Occipital lobe (tissue), 2 donors: Measurements from ENCODE around the gene NUFIP2. TPM values are rescaled to one million over a fixed set of nuclear protein-coding genes. Genes with fewer than 3 reads are reported as not detected.
"Not testable (repeated sequence)": the region's sequence is repeated elsewhere in the genome, so short reads cannot be mapped to it uniquely, and the experiment has no call there.

Experiments
- DNase-seq: peaks from one replicate; lab custom pipeline; 2025; lab: John Stamatoyannopoulos, UW
- total RNA-seq: library from RNA; depleted of rRNA; stranded (reverse); fragments of >200 nt; gene quantifications from one replicate; pipeline ENCODE4 v1.2.3, GENCODE V29; 2014

Gene NUFIP2
- total RNA-seq, 1 donor from 2014 or later: 57.2 TPM

DNA sequence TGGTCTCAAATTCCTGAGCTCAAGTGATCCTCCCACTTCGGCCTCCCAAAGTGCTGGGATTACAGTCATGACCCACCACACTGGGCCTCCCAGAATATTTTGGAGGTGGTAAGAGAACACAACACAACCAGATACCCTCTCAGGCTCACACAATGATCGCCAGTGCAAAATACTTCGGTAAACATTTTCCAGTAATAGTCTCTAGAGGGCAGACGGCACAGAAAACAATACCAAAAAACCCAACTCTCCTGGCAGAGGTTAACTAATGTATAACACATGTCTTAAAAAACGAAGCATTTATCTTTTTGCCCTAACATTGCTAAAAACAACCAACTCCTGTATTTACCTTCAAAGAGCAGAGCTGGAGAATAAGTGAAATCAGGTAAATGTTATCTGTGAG lies 10.5 kb downstream of the NUFIP2 start:
- DNase-seq: no peak

DNA sequence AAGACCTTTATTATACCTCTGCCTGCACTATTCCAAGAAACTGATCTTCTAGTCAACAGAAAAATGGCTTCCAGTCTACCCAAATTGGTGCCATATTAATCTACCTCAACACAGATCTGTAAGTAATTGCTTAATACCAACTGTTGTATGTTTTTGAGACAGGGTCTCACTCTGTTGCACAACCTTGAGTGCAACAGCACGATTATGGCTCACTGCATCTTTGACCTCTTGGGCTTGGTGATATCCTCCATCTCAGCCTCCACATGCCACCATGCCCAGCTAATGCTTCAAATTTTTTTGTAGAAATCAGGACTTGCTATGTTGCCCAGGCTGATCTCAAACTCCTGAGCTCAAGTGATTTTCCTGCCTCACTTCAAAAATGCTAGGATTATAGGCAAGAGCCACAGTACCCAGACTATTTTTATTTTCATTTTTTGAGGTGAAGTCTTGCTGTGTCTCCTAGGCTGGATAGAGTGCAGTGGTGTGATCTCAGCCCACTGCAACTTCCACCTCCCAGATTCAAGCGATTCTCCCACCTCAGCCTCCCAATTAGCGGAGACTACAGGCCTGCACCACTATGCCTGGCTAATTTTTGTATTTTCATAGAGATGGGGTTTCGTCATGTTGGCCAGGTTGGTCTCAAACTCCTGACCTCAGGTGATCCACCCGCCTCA lies 14.4 kb downstream of the NUFIP2 start:
- no peak for DNase-seq

GRCh38 chr17:29278692-29279091 lies 15.3 kb downstream of the NUFIP2 start:
- no peak for DNase-seq

DNA sequence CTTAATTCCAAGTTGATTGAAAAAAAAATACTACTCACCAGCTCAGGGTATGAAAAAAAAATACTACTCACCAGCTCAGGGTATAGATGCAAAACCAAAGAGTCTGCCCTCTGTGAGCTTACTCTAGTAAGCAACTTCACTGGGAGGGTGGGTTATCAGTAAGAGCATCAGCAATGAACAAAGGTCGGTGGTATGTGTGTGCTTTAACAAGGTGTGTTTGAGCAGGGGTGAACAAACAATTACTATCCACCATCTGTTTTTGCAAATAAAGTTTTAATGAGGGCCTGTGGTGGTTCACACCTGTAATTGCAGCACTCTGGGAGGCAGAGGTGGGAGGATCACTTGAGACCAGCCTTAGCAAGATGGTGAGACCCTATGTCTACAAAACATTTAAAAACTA lies 20.0 kb downstream of the NUFIP2 start:
- no peak for DNase-seq

- not testable (repeated sequence) for DNase-seq
Measured at GRCh38 chr17:29271980-29272379, 22.0 kb downstream of the NUFIP2 start.

DNA sequence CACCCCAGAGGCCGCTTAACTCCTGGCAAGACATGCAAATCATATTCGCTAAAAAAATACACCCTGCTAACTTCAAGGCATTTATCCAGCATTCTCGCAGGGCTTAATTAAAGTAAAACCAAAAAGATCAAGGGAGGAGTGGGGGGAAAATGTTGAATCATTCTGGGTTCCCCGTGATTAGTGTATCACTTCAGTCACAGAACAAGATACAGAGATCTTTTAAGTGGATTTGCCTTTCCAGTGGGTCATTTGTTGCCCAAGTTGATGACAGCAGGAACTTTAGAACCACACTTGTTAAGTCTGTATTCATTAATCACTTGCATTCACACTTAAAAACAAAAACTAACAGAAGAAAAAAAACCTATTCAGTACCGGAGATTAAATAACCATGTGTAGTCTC lies 30.0 kb downstream of the NUFIP2 start:
- no peak for DNase-seq

DNA sequence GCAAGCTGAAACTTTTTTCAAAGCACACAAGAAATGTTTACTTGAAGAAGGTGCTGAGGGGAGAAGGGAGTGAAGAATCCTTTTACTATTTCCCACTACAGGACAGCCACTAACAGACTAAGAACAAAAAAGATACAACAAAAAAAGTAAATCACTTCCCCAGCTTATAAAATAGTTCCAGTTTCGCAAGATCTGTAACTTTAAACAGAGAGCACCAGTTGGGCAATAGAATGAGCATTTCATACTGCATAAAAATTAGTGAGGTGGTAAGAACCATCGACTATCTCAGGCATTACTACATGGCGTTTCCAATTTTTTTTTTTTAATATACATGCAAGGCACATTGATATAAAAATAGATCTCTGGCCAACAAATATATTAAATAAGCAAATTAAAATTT lies 36.2 kb downstream of the NUFIP2 start:
- no peak for DNase-seq

DNA sequence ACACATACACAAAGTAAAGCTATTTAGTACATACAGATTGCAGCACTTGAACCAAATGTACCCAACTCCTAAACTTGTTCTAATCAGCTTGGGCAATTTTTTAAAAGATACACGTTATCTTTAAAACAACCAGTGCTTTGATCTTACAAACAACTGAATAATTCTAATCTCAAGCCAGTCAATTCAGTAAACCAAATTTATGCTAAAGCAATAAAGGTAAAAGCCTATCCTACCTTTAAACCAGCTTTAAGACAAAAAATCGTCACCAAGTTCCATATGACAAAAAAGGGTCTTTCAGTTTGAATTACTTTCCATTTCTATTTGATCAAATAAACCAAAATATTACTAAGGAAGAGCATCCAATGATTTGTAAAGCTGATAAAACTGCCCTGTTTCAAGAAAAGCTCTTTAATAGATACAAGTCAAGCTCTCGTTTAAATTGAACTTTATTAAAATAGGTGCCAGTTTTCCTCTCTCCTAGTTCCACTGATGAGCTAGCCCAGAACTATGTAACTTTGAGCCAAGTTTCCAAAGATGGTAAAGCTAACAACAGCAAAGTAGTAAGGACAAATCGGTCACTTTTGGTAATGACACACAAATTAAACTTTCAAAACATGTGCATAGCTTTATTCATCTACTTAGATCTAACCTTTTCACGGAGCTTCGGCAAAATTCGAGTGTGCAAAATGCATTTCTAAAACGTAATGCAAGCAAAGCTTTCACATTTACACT lies 37.0 kb downstream of the NUFIP2 start:
- no peak for DNase-seq

DNA sequence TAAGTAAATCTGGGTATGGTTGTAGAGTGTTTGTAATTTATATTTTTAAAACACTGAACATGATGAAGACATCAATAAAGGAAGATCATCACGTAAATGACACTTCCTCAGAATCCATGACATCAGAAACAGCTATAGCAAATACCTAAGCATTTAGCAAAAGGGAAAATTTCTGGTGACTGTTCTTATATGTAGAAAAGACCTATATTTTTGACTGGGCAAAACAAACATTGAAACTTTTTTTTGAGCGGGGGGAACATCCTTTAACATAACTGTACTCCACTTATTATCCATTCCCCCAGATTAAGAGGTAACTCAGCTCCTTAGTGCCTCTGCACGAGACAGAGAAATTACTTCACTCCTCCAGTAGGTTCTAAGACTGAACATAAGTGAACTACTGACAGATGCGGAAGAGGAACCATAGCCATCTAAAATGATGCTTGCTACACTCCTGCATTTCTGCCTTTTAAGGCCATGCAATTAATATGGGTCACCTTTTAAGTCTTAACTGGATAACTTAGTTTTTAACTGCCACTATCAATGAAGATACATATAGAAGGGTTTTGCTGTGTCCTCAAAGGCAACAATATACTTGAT lies 37.9 kb downstream of the NUFIP2 start:
- DNase-seq: no peak

DNA sequence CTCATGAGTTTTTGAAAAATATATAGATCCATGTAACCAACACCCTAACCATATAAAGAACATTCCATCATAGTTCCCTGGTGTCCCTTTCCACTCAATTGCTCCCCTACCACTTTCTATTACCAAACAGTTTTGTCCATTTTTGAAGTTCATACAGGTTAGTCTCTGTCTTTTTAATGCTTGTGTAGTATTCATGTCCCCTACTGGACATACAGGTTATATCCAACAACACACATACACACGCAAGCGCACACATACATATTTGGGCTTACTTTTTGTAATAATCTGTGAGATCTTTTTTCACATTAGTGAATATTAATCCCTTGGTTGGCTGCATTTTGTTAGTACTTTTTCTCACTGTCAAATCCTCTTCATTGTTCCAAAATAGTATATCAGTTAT lies 40.9 kb downstream of the NUFIP2 start:
- no peak for DNase-seq

- DNase-seq: no peak
Measured at GRCh38 chr17:29252101-29252791, 41.7 kb downstream of the NUFIP2 start.

- DNase-seq: no peak
Measured at GRCh38 chr17:29251184-29251583, 42.8 kb downstream of the NUFIP2 start.

GRCh38 chr17:29250666-29251065 lies 43.3 kb downstream of the NUFIP2 start:
- no peak for DNase-seq

DNA sequence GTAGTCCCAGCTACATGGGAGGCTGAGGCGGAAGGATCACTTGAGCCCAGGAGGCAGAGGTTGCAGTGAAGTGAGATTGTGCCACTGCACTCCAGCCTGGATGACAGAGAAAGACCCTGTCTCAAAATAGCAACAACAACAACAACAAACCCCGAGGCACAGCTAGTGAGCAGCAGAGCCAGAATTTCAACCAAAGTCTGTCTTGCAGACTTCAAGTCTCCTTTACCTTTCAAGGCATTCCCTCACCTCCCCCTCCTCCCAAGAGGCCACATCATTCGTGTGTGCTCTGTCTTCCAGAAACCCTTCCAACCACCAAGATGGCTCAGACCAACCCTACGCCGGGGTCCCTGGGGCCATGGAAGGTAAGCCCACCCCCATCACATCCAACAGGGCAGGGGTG lies 45.1 kb downstream of the NUFIP2 start:
- DNase-seq: no peak

GRCh38 chr17:29247219-29247618 lies 46.7 kb downstream of the NUFIP2 start:
- no peak for DNase-seq

DNA sequence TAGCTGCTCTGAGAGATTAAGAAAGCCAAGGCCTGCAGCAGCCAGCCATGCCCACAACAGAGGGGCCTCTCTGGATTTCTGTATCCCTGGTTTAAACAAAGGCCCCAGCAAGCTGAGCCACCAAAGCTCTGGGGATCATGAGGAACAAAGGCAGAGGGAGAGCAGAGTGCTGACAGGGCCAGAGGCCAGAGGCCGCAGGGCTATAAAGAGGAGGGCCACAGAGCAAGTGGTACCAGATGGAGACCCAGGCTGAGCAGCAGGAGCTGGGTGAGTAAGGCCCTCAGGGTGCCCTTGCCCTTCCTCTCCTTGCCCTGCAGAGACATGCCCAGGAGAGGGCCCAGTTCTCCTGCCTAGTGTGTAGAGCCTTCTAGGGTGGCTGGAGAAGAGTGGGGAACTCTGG lies 47.3 kb downstream of the NUFIP2 start, which contains the start of gene CRYBA1:
Gene CRYBA1, plus strand, starts transcription at position 232 of the 400 bp plus-strand sequence. Its CDS starts 5 bp downstream, at position 237.
- no peak for DNase-seq

- no peak for DNase-seq
Measured at GRCh38 chr17:29245401-29245800, 48.5 kb downstream of the NUFIP2 start.

DNA sequence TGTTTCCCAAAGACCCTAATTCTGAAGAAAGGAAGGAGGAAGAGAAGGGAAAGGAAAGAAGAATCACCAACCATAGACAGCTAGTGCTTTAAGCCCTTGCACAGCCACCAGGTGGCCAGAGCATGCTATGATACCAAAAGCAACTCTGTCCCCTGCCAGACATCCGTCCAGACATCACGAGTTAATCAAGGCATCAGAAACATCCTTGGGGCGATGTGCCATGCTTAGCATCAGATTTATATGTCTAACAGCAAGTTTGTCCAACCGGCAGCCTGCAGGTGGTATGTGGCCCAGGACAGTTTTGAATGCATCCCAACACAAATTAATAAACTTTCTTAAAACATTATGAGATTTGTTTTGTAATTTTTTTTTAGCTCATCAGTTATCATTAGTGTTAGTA lies 50.2 kb downstream of the NUFIP2 start:
- no peak for DNase-seq

- no peak for DNase-seq
Measured at GRCh38 chr17:29242790-29243189, 51.2 kb downstream of the NUFIP2 start.

- no peak for DNase-seq
Measured at GRCh38 chr17:29242051-29242450, 51.9 kb downstream of the NUFIP2 start.

GRCh38 chr17:29240968-29241963 lies 52.7 kb downstream of the NUFIP2 start:
- DNase-seq: peak; percentile 36
